GM19438 (cell line): ENCODE results near the gene MAPK8.
"Not testable (repeated sequence)": the region's sequence is repeated elsewhere in the genome, so short reads cannot be mapped to it uniquely, and the experiment has no call there.

Experiments used
- ATAC-seq: cut with Tn5 transposase; IDR thresholded peaks from one replicate; pipeline ENCODE4 v1.9.1; 2021; ENCODE audit warnings: low read depth; ENCODE audit not compliant: unreplicated experiment

The MAPK8 gene

GRCh38 chr10:48332166-48332870 lies 25.8 kb downstream of the MAPK8 start:
- ATAC-seq, result no peak

GRCh38 chr10:48332871-48333216 lies 26.4 kb downstream of the MAPK8 start:
- ATAC-seq, result no peak

GRCh38 chr10:48333856-48334255 lies 27.4 kb downstream of the MAPK8 start:
- ATAC-seq, result no peak

GRCh38 chr10:48335788-48336187 lies 29.3 kb downstream of the MAPK8 start:
- ATAC-seq, result no peak

GRCh38 chr10:48336978-48337599 lies 30.6 kb downstream of the MAPK8 start:
- ATAC-seq, result peak; percentile 81

- no peak for ATAC-seq
Measured at GRCh38 chr10:48340734-48341133, 34.3 kb downstream of the MAPK8 start.

GRCh38 chr10:48343106-48343505 lies 36.6 kb downstream of the MAPK8 start:
- ATAC-seq, result no peak

GRCh38 chr10:48343921-48344598 lies 37.6 kb downstream of the MAPK8 start:
- ATAC-seq, result no peak

- ATAC-seq, result not testable (repeated sequence)
Measured at GRCh38 chr10:48346248-48346647, 39.8 kb downstream of the MAPK8 start.

- not testable (repeated sequence) for ATAC-seq
Measured at GRCh38 chr10:48347539-48347938, 41.1 kb downstream of the MAPK8 start.

GRCh38 chr10:48347943-48348342 lies 41.5 kb downstream of the MAPK8 start:
- not testable (repeated sequence) for ATAC-seq

GRCh38 chr10:48353246-48353645 lies 46.8 kb downstream of the MAPK8 start:
- ATAC-seq, result no peak

- ATAC-seq, result no peak
Measured at GRCh38 chr10:48357631-48358030, 51.2 kb downstream of the MAPK8 start.

GRCh38 chr10:48358162-48358561 lies 51.7 kb downstream of the MAPK8 start:
- no peak for ATAC-seq

GRCh38 chr10:48358838-48359237 lies 52.4 kb downstream of the MAPK8 start:
- no peak for ATAC-seq

- no peak for ATAC-seq
Measured at GRCh38 chr10:48361176-48361575, 54.7 kb downstream of the MAPK8 start.

- no peak for ATAC-seq
Measured at GRCh38 chr10:48363617-48364355, 57.3 kb downstream of the MAPK8 start.

GRCh38 chr10:48364659-48365405 lies 58.4 kb downstream of the MAPK8 start:
- no peak for ATAC-seq

- no peak for ATAC-seq
Measured at GRCh38 chr10:48365668-48366067, 59.2 kb downstream of the MAPK8 start.

GRCh38 chr10:48366261-48366660 lies 59.8 kb downstream of the MAPK8 start:
- no peak for ATAC-seq
